22Rv1 (cell line): ENCODE measurements around the gene MOV10L1.

ENCODE experiments used
- CTCF ChIP-seq: fragments of 450-650 bp; IDR thresholded peaks from 2 replicates; pipeline ENCODE4 v1.5.1; 2017; ENCODE audit warnings: mild to moderate bottlenecking
- ZFX ChIP-seq: fragments of 450-650 bp; IDR thresholded peaks from 2 replicates; pipeline ENCODE4 v1.6.1; 2017; ENCODE audit warnings: antibody characterized with exemption, borderline replicate concordance

GRCh38 chr22:50072167-50072555, 17.6 kb upstream of the MOV10L1 start:
- TF ChIP-seq CTCF (no peak), ZFX (no peak)
